Measurements from ENCODE around the gene GNAO1.

Gene GNAO1

GRCh38 chr16:56289862-56290261 is 98.6 kb downstream of the GNAO1 start:
- DNase-seq (ENCODE audit: low spot score): no peak

GRCh38 chr16:56294014-56294413 is 102.7 kb downstream of the GNAO1 start:
- no peak for DNase-seq (ENCODE audit: low spot score)

GRCh38 chr16:56294579-56294978 is 103.3 kb downstream of the GNAO1 start:
- DNase-seq (ENCODE audit: low spot score): no peak

GRCh38 chr16:56295059-56295665 is 103.9 kb downstream of the GNAO1 start:
- DNase-seq (ENCODE audit: low spot score): no peak

- peak; percentile 45 for DNase-seq (ENCODE audit: low spot score)
Measured at GRCh38 chr16:56295739-56296527, 104.6 kb downstream of the GNAO1 start.

GRCh38 chr16:56297684-56298083 is 106.4 kb downstream of the GNAO1 start:
- DNase-seq (ENCODE audit: low spot score): no peak

- no peak for DNase-seq (ENCODE audit: low spot score)
Measured at GRCh38 chr16:56298116-56298515, 106.8 kb downstream of the GNAO1 start.

GRCh38 chr16:56298948-56299596 is 107.8 kb downstream of the GNAO1 start:
- no peak for DNase-seq (ENCODE audit: low spot score)

GRCh38 chr16:56300242-56300623 is 108.9 kb downstream of the GNAO1 start:
- DNase-seq (ENCODE audit: low spot score): no peak

GRCh38 chr16:56300891-56301850 is 109.9 kb downstream of the GNAO1 start:
- no peak for DNase-seq (ENCODE audit: low spot score)

GRCh38 chr16:56302506-56302905 is 111.2 kb downstream of the GNAO1 start:
- no peak for DNase-seq (ENCODE audit: low spot score)

- no peak for DNase-seq (ENCODE audit: low spot score)
Measured at GRCh38 chr16:56303066-56303715, 111.9 kb downstream of the GNAO1 start.

- DNase-seq (ENCODE audit: low spot score): no peak
Measured at GRCh38 chr16:56303880-56304279, 112.6 kb downstream of the GNAO1 start.

GRCh38 chr16:56305956-56306565 is 114.8 kb downstream of the GNAO1 start:
- no peak for DNase-seq (ENCODE audit: low spot score)

GRCh38 chr16:56306690-56307533 is 115.6 kb downstream of the GNAO1 start:
- no peak for DNase-seq (ENCODE audit: low spot score)

GRCh38 chr16:56307534-56307873 is 116.2 kb downstream of the GNAO1 start:
- no peak for DNase-seq (ENCODE audit: low spot score)

- no peak for DNase-seq (ENCODE audit: low spot score)
Measured at GRCh38 chr16:56309008-56309407, 117.7 kb downstream of the GNAO1 start.

GRCh38 chr16:56310690-56311089 is 119.4 kb downstream of the GNAO1 start:
- DNase-seq (ENCODE audit: low spot score): no peak

- peak; percentile 63 for DNase-seq (ENCODE audit: low spot score)
Measured at GRCh38 chr16:56311208-56312027, 120.1 kb downstream of the GNAO1 start.

- DNase-seq (ENCODE audit: low spot score): no peak
Measured at GRCh38 chr16:56312028-56312300, 120.7 kb downstream of the GNAO1 start.

Data from iPS-NIHi11 (cell line).